Tibial nerve (tissue), 4 donors: ENCODE data around the gene CDK19.

Experiments
- CTCF ChIP-seq, 5 experiments: fragments of 200-600 bp in 3 of 5; fragments of 450-650 bp in 2 of 5; sonication (generic) in 3 of 5; IDR thresholded peaks; one replicate each; pipeline ENCODE4 v1.5.1; 2016 to 2019; ENCODE audit warnings: antibody characterized with exemption in 5 of 5, mild to moderate bottlenecking in 3 of 5, moderate library complexity in 2 of 5
- EP300 ChIP-seq, 2 donors: sonication (generic); formaldehyde crosslinking; IDR thresholded peaks; one replicate each; pipeline ENCODE4 v1.6.1; 2017; ENCODE audit warnings: antibody characterized with exemption in 2 of 2, mild to moderate bottlenecking in 1 of 2
- POLR2A ChIP-seq, 2 donors: fragments of 450-650 bp; IDR thresholded peaks; one replicate each; pipeline ENCODE4 v1.6.1; 2017; ENCODE audit warnings: antibody characterized with exemption in 2 of 2, mild to moderate bottlenecking in 2 of 2, moderate library complexity in 2 of 2

GRCh38 chr6:110833831-110834230 lies 18.6 kb upstream of the CDK19 start:
- TF ChIP-seq POLR2A (IDR thresholded peaks at IDR 0.05) (no peak), CTCF (IDR thresholded peaks at IDR 0.05) (no peak), EP300 (IDR thresholded peaks at IDR 0.05) (no peak)
